ENCODE results near the gene RBM15B. TPM values are rescaled to one million over a fixed set of nuclear protein-coding genes. Genes with fewer than 3 reads are reported as not detected.

RBM15B gene
- total RNA-seq, 1 donor from 2014 or later, result 12.5 TPM

GRCh38 chr3:51396401-51396800 is 5.3 kb downstream of the RBM15B start:
- peaks cover 70% of the 10 kb centered on the region for H3K4me1 ChIP-seq
- H3K27ac ChIP-seq (replicated peaks), result peak overlapping the region; percentile 52
- intact Hi-C loops (cut with micrococcal nuclease), result no loop called here
- no peak for DNase-seq
- no peaks in the 10 kb centered on the region for H3K9me3 ChIP-seq (replicated peaks)
- peaks cover 71% of the 10 kb centered on the region for H3K36me3 ChIP-seq
- TF ChIP-seq CTCF (IDR thresholded peaks at IDR 0.05; ENCODE audit: borderline replicate concordance), result no peak
- H3K4me3 ChIP-seq, result no peak overlapping the region
- H3K27me3 ChIP-seq (ENCODE audit: low read depth), result no peaks in the 10 kb centered on the region

GRCh38 chr3:51397392-51397791 is 6.3 kb downstream of the RBM15B start:
- H3K4me1 ChIP-seq, result peaks cover 62% of the 10 kb centered on the region
- peak overlapping the region; percentile 52 for H3K27ac ChIP-seq (replicated peaks)

GRCh38 chr3:51398595-51399310 is 7.7 kb downstream of the RBM15B start:
- Histone ChIP-seq H3K9me3 (replicated peaks) (no peaks in the 10 kb centered on the region), H3K4me3 (no peak overlapping the region), H3K27me3 (ENCODE audit: low read depth) (no peaks in the 10 kb centered on the region), H3K4me1 (peaks cover 49% of the 10 kb centered on the region), H3K27ac (replicated peaks) (peak overlapping the region; percentile 18), H3K36me3 (peaks cover 72% of the 10 kb centered on the region)
- intact Hi-C loops (cut with micrococcal nuclease), result no loop called here
- no peak for TF ChIP-seq CTCF (IDR thresholded peaks at IDR 0.05; ENCODE audit: borderline replicate concordance)
- DNase-seq, result no peak

More at GRCh38 chr3:51397392-51397791, 6.3 kb downstream of the RBM15B start:
- DNase-seq, result no peak
- intact Hi-C loops (cut with micrococcal nuclease), result no loop called here
- Histone ChIP-seq H3K9me3 (replicated peaks) (no peaks in the 10 kb centered on the region), H3K4me3 (no peak overlapping the region), H3K27me3 (ENCODE audit: low read depth) (no peaks in the 10 kb centered on the region), H3K36me3 (peaks cover 78% of the 10 kb centered on the region)
- TF ChIP-seq CTCF (IDR thresholded peaks at IDR 0.05; ENCODE audit: borderline replicate concordance), result no peak

GRCh38 chr3:51400166-51400565 is 9.1 kb downstream of the RBM15B start:
- Histone ChIP-seq H3K4me1 (peaks cover 34% of the 10 kb centered on the region), H3K4me3 (no peak overlapping the region), H3K36me3 (peaks cover 65% of the 10 kb centered on the region), H3K27me3 (ENCODE audit: low read depth) (no peaks in the 10 kb centered on the region), H3K9me3 (replicated peaks) (no peaks in the 10 kb centered on the region), H3K27ac (replicated peaks) (no peak overlapping the region)
- intact Hi-C loops (cut with micrococcal nuclease), result no loop called here
- TF ChIP-seq CTCF (IDR thresholded peaks at IDR 0.05; ENCODE audit: borderline replicate concordance), result no peak
- no peak for DNase-seq

- Histone ChIP-seq H3K4me3 (no peak overlapping the region), H3K27me3 (ENCODE audit: low read depth) (no peaks in the 10 kb centered on the region), H3K9me3 (replicated peaks) (no peaks in the 10 kb centered on the region), H3K36me3 (peaks cover 57% of the 10 kb centered on the region), H3K4me1 (peaks cover 19% of the 10 kb centered on the region), H3K27ac (replicated peaks) (no peak overlapping the region)
- DNase-seq, result no peak
- TF ChIP-seq CTCF (IDR thresholded peaks at IDR 0.05; ENCODE audit: borderline replicate concordance), result no peak
- intact Hi-C loops (cut with micrococcal nuclease), result no loop called here
These were observed 10.7 kb downstream of the RBM15B start for GRCh38 chr3:51401735-51402134.

Data from left ventricle myocardium inferior (tissue), 1 donor.